Gastrocnemius medialis (tissue), 4 donors: ENCODE results near the gene SDF2L1. TPM values are rescaled to one million over a fixed set of nuclear protein-coding genes. Genes with fewer than 3 reads are reported as not detected.

Source experiments
- ATAC-seq, 2 donors: fragments of 150-250 bp; one replicate each; pipeline ENCODE4 v1.9.1; 2016
- DNase-seq, 2 donors: peaks; one replicate each; pipeline ENCODE4 v3.0.0-alpha.2; 2019
- H3K27ac ChIP-seq, 4 donors: fragments of 200-600 bp; sonication (generic); 1 replicate in 1 of 4; 2 replicates in 3 of 4; pipeline ENCODE4 v1.5.1; 2016 to 2018; ENCODE audit warnings: mild to moderate bottlenecking in 2 of 4, moderate library complexity in 1 of 4
- H3K27me3 ChIP-seq, 3 donors: fragments of 200-600 bp; sonication (generic) in 2 of 3; 1 replicate in 1 of 3; 2 replicates in 2 of 3; pipeline versions ENCODE4 v1.5.1 to v1.6.0; 2016 to 2019; ENCODE audit warnings: mild to moderate bottlenecking in 1 of 3, moderate library complexity in 1 of 3
- H3K36me3 ChIP-seq, 2 donors: fragments of 200-600 bp; sonication (generic) in 1 of 2; one replicate each; pipeline ENCODE4 v1.5.1; 2017 to 2018
- H3K4me1 ChIP-seq, 2 donors: fragments of 200-600 bp; sonication (generic) in 1 of 2; one replicate each; pipeline ENCODE4 v1.5.1; 2016 to 2017; ENCODE audit warnings: mild to moderate bottlenecking in 2 of 2
- H3K4me3 ChIP-seq, 4 donors: fragments of 200-600 bp; sonication (generic) in 3 of 4; 1 replicate in 1 of 4; 2 replicates in 3 of 4; pipeline ENCODE4 v1.5.1; 2016 to 2019; ENCODE audit warnings: mild to moderate bottlenecking in 2 of 4
- H3K9me3 ChIP-seq, 3 donors: fragments of 200-600 bp; sonication (generic) in 2 of 3; 1 replicate in 1 of 3; 2 replicates in 2 of 3; pipeline ENCODE4 v1.5.1; 2016 to 2019
- CTCF ChIP-seq, 5 experiments: fragments of 450-650 bp in 3 of 5; fragments of 200-600 bp in 2 of 5; sonication (generic) in 2 of 5; IDR thresholded peaks in 4 of 5; conservative IDR thresholded peaks in 1 of 5; 1 replicate in 4 of 5; 2 replicates in 1 of 5; pipeline ENCODE4 v1.5.1; 2016 to 2019; ENCODE audit warnings: antibody characterized with exemption in 5 of 5, mild to moderate bottlenecking in 3 of 5, moderate library complexity in 3 of 5
- POLR2A ChIP-seq, 2 donors: fragments of 450-650 bp; IDR thresholded peaks; one replicate each; pipeline ENCODE4 v1.6.1; 2017; ENCODE audit warnings: antibody characterized with exemption in 2 of 2, mild to moderate bottlenecking in 2 of 2, moderate library complexity in 2 of 2
- in situ Hi-C, 4 donors: fragments of 200-750 bp; cut with MboI; loops; one replicate each; pipeline versions ENCODE4 v1.15.0 to v1.8.0; 2017; ENCODE audit warnings: low sequenced_read_pairs in 4 of 4
- intact Hi-C: fragments of 100-400 bp; cut with DNase I; formaldehyde crosslinking; loops from one replicate; pipeline ENCODE4 v1.15.1; 2023; ENCODE audit warnings: low total_unique reads
- total RNA-seq, 4 donors: library from RNA; depleted of rRNA; stranded (reverse); fragments of >200 nt; gene quantifications; one replicate each; pipeline versions ENCODE4 v1.1.0 to v1.2.3, GENCODE V29; 2016

The SDF2L1 gene
- total RNA-seq, 4 donors from 2014 or later, result 8.5 to 33.2 (median 23.3) TPM

GRCh38 chr22:21681566-21682370 lies 39.7 kb downstream of the SDF2L1 start:
- H3K27ac ChIP-seq, result no peak overlapping the region
- no peaks in the 10 kb centered on the region for H3K4me1 ChIP-seq
- intact Hi-C loops (no loop called here), in situ Hi-C loops (no loop called here)
- DNase-seq (no peak), ATAC-seq (no peak)
- H3K4me3 ChIP-seq, result no peak overlapping the region
- no peaks in the 10 kb centered on the region for H3K27me3 ChIP-seq
- H3K9me3 ChIP-seq, result no peaks in the 10 kb centered on the region
- peaks cover 0 to 49% of the 10 kb centered on the region in 2 donors for H3K36me3 ChIP-seq
- TF ChIP-seq CTCF (IDR thresholded peaks at IDR 0.05 in 4 of 5, conservative IDR thresholded peaks at IDR 0.05 in 1 of 5) (no peak), POLR2A (IDR thresholded peaks at IDR 0.05) (no peak)

GRCh38 chr22:21682385-21683175 lies 40.5 kb downstream of the SDF2L1 start:
- no peak for TF ChIP-seq CTCF (IDR thresholded peaks at IDR 0.05 in 4 of 5, conservative IDR thresholded peaks at IDR 0.05 in 1 of 5)
- TF ChIP-seq POLR2A (IDR thresholded peaks at IDR 0.05), result no peak
- H3K27ac ChIP-seq, result no peak overlapping the region
- intact Hi-C loops (no loop called here), in situ Hi-C loops (no loop called here)
- ATAC-seq, result no peak
- H3K27me3 ChIP-seq, result no peaks in the 10 kb centered on the region
- DNase-seq, result no peak
- H3K9me3 ChIP-seq, result no peaks in the 10 kb centered on the region
- H3K4me3 ChIP-seq, result no peak overlapping the region
- H3K36me3 ChIP-seq, result peaks cover 0 to 57% of the 10 kb centered on the region in 2 donors
- no peaks in the 10 kb centered on the region for H3K4me1 ChIP-seq

- Histone ChIP-seq H3K27me3 (no peaks in the 10 kb centered on the region), H3K4me1 (no peaks in the 10 kb centered on the region), H3K36me3 (peaks cover 0 to 65% of the 10 kb centered on the region in 2 donors), H3K27ac (no peak overlapping the region), H3K9me3 (no peaks in the 10 kb centered on the region), H3K4me3 (no peak overlapping the region)
- intact Hi-C loops, result no loop called here
- ATAC-seq (no peak), DNase-seq (no peak)
- no peak for TF ChIP-seq CTCF (IDR thresholded peaks at IDR 0.05 in 4 of 5, conservative IDR thresholded peaks at IDR 0.05 in 1 of 5)
- no peak for TF ChIP-seq POLR2A (IDR thresholded peaks at IDR 0.05)
- in situ Hi-C loops, result no loop called here
These were observed 41.3 kb downstream of the SDF2L1 start for GRCh38 chr22:21683401-21683811.

GRCh38 chr22:21684492-21685163 lies 42.5 kb downstream of the SDF2L1 start:
- H3K4me1 ChIP-seq, result no peaks in the 10 kb centered on the region
- H3K9me3 ChIP-seq, result no peaks in the 10 kb centered on the region
- DNase-seq (no peak), ATAC-seq (no peak)
- no peak overlapping the region for H3K4me3 ChIP-seq
- H3K36me3 ChIP-seq, result peaks cover 0 to 73% of the 10 kb centered on the region in 2 donors
- no peaks in the 10 kb centered on the region for H3K27me3 ChIP-seq
- in situ Hi-C loops, result no loop called here
- TF ChIP-seq CTCF (IDR thresholded peaks at IDR 0.05 in 4 of 5, conservative IDR thresholded peaks at IDR 0.05 in 1 of 5) (no peak), POLR2A (IDR thresholded peaks at IDR 0.05) (no peak)
- no peak overlapping the region for H3K27ac ChIP-seq
- intact Hi-C loops, result no loop called here
